Naive thymus-derived CD8-positive, alpha-beta T cell (primary cell): ENCODE results near the gene GLYR1. TPM values are rescaled to one million over a fixed set of nuclear protein-coding genes. Genes with fewer than 3 reads are reported as not detected.

Experiments used
- ATAC-seq, 2 donors: fragments of 150-1000 bp; cut with Tn5 transposase in 1 of 2; sonication (Bioruptor Pico), chemical (Tn5 transposase) in 1 of 2; 1 replicate in 1 of 2; 2 replicates in 1 of 2; pipeline ENCODE4 v1.10.0; 2021; ENCODE audit warnings: mild to moderate bottlenecking in 2 of 2, moderate library complexity in 2 of 2
- POLR2A ChIA-PET: fragments of 350-600 bp; sonication (Branson Sonifier 250); formaldehyde crosslinking; loops from one replicate; lab custom pipeline; 2021; ENCODE audit warnings: antibody characterized with exemption; lab: Charles Lee
- DNase-seq, 10 donors: peaks; one replicate each; pipeline versions ENCODE4 v3.0.0 to v3.0.0-alpha.2; 2020 to 2022
- H3K27ac Mint-ChIP-seq, 10 donors: one replicate each; pipeline ENCODE4 v1.8.0; 2020 to 2022; ENCODE audit warnings: mild to moderate bottlenecking in 10 of 10, mixed read lengths in 10 of 10, moderate library complexity in 4 of 10, inconsistent platforms in 1 of 10
- H3K27me3 Mint-ChIP-seq, 5 donors: one replicate each; pipeline ENCODE4 v1.8.0; 2021 to 2022; ENCODE audit warnings: mixed read lengths in 5 of 5
- H3K36me3 Mint-ChIP-seq, 3 donors: one replicate each; pipeline ENCODE4 v1.8.0; 2020 to 2022; ENCODE audit warnings: mixed read lengths in 3 of 3, mild to moderate bottlenecking in 2 of 3, inconsistent platforms in 1 of 3
- H3K4me1 Mint-ChIP-seq, 4 donors: one replicate each; pipeline ENCODE4 v1.8.0; 2021 to 2022; ENCODE audit warnings: mixed read lengths in 4 of 4
- H3K4me3 Mint-ChIP-seq, 10 donors: one replicate each; pipeline ENCODE4 v1.8.0; 2020 to 2022; ENCODE audit warnings: mild to moderate bottlenecking in 10 of 10, mixed read lengths in 10 of 10, moderate library complexity in 6 of 10, inconsistent platforms in 1 of 10
- H3K9me3 Mint-ChIP-seq, 9 donors: one replicate each; pipeline ENCODE4 v1.8.0; 2020 to 2022; ENCODE audit warnings: mixed read lengths in 9 of 9, mild to moderate bottlenecking in 3 of 9, inconsistent platforms in 1 of 9, moderate library complexity in 1 of 9
- polyA plus RNA-seq, 3 donors: library from polyadenylated mRNA; unstranded; fragments of 300-500 nt; fragmentation: Illumina TruSeq; gene quantifications; one replicate each; pipeline ENCODE4 v1.2.3, GENCODE V29; 2021
- total RNA-seq, 8 experiments: library from RNA in 2 of 8; stranded (reverse) in 2 of 8; gene quantifications; one replicate each; pipeline ENCODE4 v1.2.3 and lab custom pipeline; 2021 to 2026

The GLYR1 gene
- total and polyA plus RNA-seq, 5 experiments from 2014 or later, result 29.7 to 112 (median 39.6) TPM

DNA sequence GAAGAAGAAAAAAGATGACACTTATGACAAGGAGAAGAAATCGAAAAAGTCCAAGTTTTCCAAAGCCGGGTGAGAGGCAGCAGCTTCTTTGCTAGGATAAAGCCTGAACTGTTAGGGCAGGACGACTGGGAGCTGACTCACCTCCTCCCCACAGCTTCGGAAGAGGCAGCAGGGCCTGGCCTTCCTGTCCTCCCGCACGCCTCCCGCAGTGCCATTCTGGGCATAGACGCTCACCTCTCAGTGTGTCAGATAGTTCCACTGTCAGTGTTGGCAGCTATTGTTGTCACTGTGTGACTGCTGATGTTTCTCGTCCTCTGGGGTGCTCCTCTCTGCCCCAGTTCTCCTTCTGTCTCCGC is 12.8 kb upstream of the GLYR1 start:
- Mint-ChIP-seq H3K4me3 (no peak overlapping the region), H3K36me3 (peaks cover 0 to 92% (median 21%) of the 10 kb centered on the region in 3 donors), H3K27ac (peak overlapping the region in 1 of 10 donors; percentile 33), H3K9me3 (no peaks in the 10 kb centered on the region), H3K27me3 (no peaks in the 10 kb centered on the region), H3K4me1 (peaks cover 3 to 28% (median 14%) of the 10 kb centered on the region in 4 donors)
- DNase-seq (no peak), ATAC-seq (no peak)
- POLR2A ChIA-PET, result no interaction called here

DNA sequence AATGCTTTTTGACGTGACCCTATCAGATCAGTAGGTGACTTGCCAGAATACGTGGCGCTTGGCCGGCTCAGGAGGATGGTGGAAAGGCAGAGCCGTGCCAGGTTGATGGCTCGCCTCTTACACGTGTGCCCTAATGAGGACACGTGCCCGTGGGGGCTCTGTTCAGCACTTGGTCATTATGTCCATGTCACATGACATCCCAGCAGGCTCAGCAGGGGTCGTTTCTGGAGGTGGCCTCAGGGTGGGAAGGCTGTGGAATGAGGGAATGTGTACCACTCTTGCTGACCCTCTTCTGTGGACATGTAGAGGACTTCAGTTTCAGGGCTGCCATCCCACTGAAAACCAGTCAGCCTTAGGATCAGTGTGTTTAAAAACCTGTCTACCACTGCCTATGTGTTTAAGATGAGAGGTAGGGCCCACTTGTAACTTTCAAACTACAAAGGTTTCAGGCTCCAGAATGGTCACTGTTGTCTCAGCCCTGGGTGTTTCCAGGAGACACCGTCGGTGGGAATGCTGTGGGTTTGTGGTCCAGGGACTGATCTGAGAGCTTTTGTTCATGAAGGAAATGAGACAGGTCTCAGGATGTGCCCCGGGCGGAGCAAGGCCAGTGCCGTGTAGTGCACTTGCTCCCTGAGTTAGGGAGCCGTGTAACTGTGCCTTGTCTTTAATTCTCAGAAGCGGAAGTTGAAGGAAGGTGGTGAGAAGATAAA is 12.3 kb upstream of the GLYR1 start:
- Mint-ChIP-seq H3K4me1 (peaks cover 0 to 25% (median 12%) of the 10 kb centered on the region in 4 donors), H3K4me3 (no peak overlapping the region), H3K27me3 (no peaks in the 10 kb centered on the region), H3K36me3 (peaks cover 0 to 92% (median 21%) of the 10 kb centered on the region in 3 donors), H3K27ac (peak overlapping the region in 1 of 10 donors; percentile 26), H3K9me3 (no peaks in the 10 kb centered on the region)
- DNase-seq (no peak), ATAC-seq (no peak)
- POLR2A ChIA-PET, result no interaction called here

- Mint-ChIP-seq H3K4me1 (peaks cover 2 to 28% (median 16%) of the 10 kb centered on the region in 4 donors), H3K36me3 (peaks cover 0 to 79% (median 27%) of the 10 kb centered on the region in 3 donors), H3K27me3 (no peaks in the 10 kb centered on the region), H3K27ac (no peak overlapping the region), H3K9me3 (no peaks in the 10 kb centered on the region), H3K4me3 (no peak overlapping the region)
- DNase-seq (no peak), ATAC-seq (no peak)
- POLR2A ChIA-PET, result no interaction called here
These were observed 8.7 kb upstream of the GLYR1 start for GRCh38 chr16:4855804-4856203.

GRCh38 chr16:4855371-4855770 is 8.3 kb upstream of the GLYR1 start:
- POLR2A ChIA-PET, result no interaction called here
- ATAC-seq (no peak), DNase-seq (no peak)
- Mint-ChIP-seq H3K4me1 (peaks cover 2 to 30% (median 21%) of the 10 kb centered on the region in 4 donors), H3K9me3 (no peaks in the 10 kb centered on the region), H3K4me3 (no peak overlapping the region), H3K27me3 (no peaks in the 10 kb centered on the region), H3K36me3 (peaks cover 0 to 74% (median 26%) of the 10 kb centered on the region in 3 donors), H3K27ac (no peak overlapping the region)

- no peaks in the 10 kb centered on the region for H3K27me3 Mint-ChIP-seq
- POLR2A ChIA-PET, result no interaction called here
- no peak overlapping the region for H3K4me3 Mint-ChIP-seq
- H3K27ac Mint-ChIP-seq, result peak overlapping the region in 4 of 10 donors; percentile 4 to 80 (median 18)
- ATAC-seq (no peak), DNase-seq (no peak)
- peaks cover 0 to 46% (median 6%) of the 10 kb centered on the region in 3 donors for H3K36me3 Mint-ChIP-seq
- no peaks in the 10 kb centered on the region for H3K9me3 Mint-ChIP-seq
- H3K4me1 Mint-ChIP-seq, result peaks cover 7 to 51% (median 44%) of the 10 kb centered on the region in 4 donors
These were observed 5.3 kb upstream of the GLYR1 start for GRCh38 chr16:4852221-4852872.

GRCh38 chr16:4850211-4850610 is 3.1 kb upstream of the GLYR1 start:
- no peaks in the 10 kb centered on the region for H3K27me3 Mint-ChIP-seq

DNA sequence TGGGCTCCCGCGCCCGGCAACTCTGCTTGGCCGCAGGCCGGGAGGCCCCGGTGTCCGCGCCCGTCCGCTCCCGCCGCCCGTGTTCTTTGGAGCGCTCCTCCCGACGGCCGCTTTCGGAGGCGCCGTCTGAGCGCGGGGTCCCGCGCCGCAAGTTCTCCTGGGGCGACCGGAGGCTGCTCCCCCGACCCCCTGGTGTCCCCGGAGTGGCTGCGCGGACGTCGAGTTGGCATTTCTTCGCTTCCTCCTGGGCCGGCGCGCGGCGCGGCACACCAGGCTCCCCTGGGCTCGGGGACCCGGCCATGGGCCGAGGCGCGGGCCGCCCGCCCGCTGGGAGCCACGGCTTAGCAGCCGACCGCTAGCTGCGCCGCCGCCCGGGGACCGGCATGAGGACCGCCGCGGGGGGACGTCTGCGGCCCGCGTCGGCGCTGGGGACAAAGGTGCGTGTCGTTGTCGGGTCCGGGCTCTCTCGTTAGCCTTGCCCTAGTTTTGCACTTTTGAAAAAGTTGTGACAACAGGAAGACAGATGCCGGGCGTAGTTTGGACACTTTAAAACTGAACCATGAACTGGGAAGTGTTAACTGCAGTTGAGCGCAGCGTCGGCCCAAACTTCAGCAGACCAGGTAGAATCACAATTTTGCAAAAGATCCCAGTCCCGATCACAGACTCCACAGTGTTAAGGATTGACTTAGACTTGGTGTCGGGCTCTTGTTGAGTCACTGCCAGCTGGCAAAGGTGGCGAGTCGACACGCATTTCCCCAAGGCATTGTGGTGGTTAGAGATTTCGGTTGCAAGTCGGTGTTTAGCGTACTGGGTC is 893 bp upstream of the GLYR1 start:
- Mint-ChIP-seq H3K4me1 (peaks cover 14 to 64% (median 59%) of the 10 kb centered on the region in 4 donors), H3K27me3 (no peaks in the 10 kb centered on the region), H3K36me3 (peaks cover 0 to 35% (median 3%) of the 10 kb centered on the region in 3 donors), H3K4me3 (peak overlapping the region; percentile 81 to 93 (median 90)), H3K9me3 (no peaks in the 10 kb centered on the region), H3K27ac (peak overlapping the region; percentile 61 to 92 (median 88))
- ATAC-seq (peak; percentile 22 to 29), DNase-seq (peak in 6 of 10 donors; percentile 1 to 71 (median 33))
- POLR2A ChIA-PET, result interaction anchor here (0.8 to 2.5 kb wide), 6 partner anchors 9 to 232 kb away, joined by 3 to 14 read pairs (median 6); partner anchors contain the start of genes ANKS3, DNAAF8 and ROGDI

More at GRCh38 chr16:4850211-4850610, 3.1 kb upstream of the GLYR1 start:
- peaks cover 14 to 61% (median 56%) of the 10 kb centered on the region in 4 donors for H3K4me1 Mint-ChIP-seq
- no peaks in the 10 kb centered on the region for H3K9me3 Mint-ChIP-seq
- H3K27ac Mint-ChIP-seq, result peak overlapping the region in 6 of 10 donors; percentile 12 to 48 (median 30)
- ATAC-seq (no peak), DNase-seq (no peak)
- peak overlapping the region in 8 of 10 donors; percentile 20 to 92 (median 46) for H3K4me3 Mint-ChIP-seq
- POLR2A ChIA-PET, result no interaction called here
- peaks cover 0 to 38% (median 6%) of the 10 kb centered on the region in 3 donors for H3K36me3 Mint-ChIP-seq

DNA sequence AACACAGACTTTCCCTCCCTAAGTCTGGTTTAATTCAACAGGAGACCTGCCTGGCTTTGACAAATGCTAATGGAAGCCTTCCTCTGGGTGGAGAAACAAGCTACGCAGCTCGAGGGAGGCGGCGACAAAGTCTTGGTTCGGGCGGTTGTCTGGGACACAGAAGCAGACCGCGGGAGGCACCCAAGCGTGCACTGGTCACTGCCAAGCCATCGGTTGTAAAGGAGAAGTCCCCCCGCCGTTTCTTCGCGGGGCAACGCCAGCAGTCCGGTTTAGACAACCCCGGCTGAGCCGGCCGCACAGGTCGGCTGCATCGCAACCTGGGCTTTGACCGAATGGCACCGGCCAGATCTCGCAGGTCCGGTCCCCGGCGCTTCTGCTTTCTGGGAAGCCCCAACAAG is 586 bp downstream of the GLYR1 start:
- Mint-ChIP-seq H3K4me1 (peaks cover 12 to 57% (median 50%) of the 10 kb centered on the region in 4 donors), H3K36me3 (peaks cover 0 to 43% (median 3%) of the 10 kb centered on the region in 3 donors), H3K4me3 (peak overlapping the region; percentile 78 to 92 (median 87)), H3K27ac (peak overlapping the region; percentile 43 to 95 (median 94)), H3K9me3 (no peaks in the 10 kb centered on the region), H3K27me3 (no peaks in the 10 kb centered on the region)
- peak in 6 of 10 donors; percentile 8 to 25 (median 10) for DNase-seq
- POLR2A ChIA-PET, result interaction anchor here (1.3 to 2.5 kb wide), 5 partner anchors 8 to 252 kb away, joined by 3 to 14 read pairs (median 7); partner anchors contain the start of genes ANKS3, DNAAF8 and ROGDI
- no peak for ATAC-seq

GRCh38 chr16:4840984-4841383 is 6.1 kb downstream of the GLYR1 start:
- Mint-ChIP-seq H3K36me3 (peaks cover 0 to 93% (median 5%) of the 10 kb centered on the region in 3 donors), H3K4me3 (no peak overlapping the region), H3K9me3 (no peaks in the 10 kb centered on the region), H3K27ac (peak overlapping the region in 3 of 10 donors; percentile 3 to 84 (median 69)), H3K4me1 (peaks cover 12 to 35% (median 19%) of the 10 kb centered on the region in 4 donors), H3K27me3 (no peaks in the 10 kb centered on the region)
- POLR2A ChIA-PET, result interaction anchor here (0.7 to 1.0 kb wide), 2 partner anchors 30 to 31 kb away, joined by 4 to 5 read pairs; no protein-coding TSS in a partner anchor
- ATAC-seq (no peak), DNase-seq (no peak)

- H3K4me1 Mint-ChIP-seq, result peaks cover 3 to 29% (median 12%) of the 10 kb centered on the region in 4 donors
- peak overlapping the region in 6 of 10 donors; percentile 5 to 69 (median 30) for H3K27ac Mint-ChIP-seq
- H3K27me3 Mint-ChIP-seq, result no peaks in the 10 kb centered on the region
- ATAC-seq (no peak), DNase-seq (no peak)
- H3K4me3 Mint-ChIP-seq, result no peak overlapping the region
- no peaks in the 10 kb centered on the region for H3K9me3 Mint-ChIP-seq
- POLR2A ChIA-PET, result interaction anchor here (1.0 kb wide), 1 partner anchor 31 kb away, joined by 4 read pairs; no protein-coding TSS in a partner anchor
- peaks cover 0 to 92% (median 5%) of the 10 kb centered on the region in 3 donors for H3K36me3 Mint-ChIP-seq
These were observed 7.1 kb downstream of the GLYR1 start for GRCh38 chr16:4839942-4840341.

DNA sequence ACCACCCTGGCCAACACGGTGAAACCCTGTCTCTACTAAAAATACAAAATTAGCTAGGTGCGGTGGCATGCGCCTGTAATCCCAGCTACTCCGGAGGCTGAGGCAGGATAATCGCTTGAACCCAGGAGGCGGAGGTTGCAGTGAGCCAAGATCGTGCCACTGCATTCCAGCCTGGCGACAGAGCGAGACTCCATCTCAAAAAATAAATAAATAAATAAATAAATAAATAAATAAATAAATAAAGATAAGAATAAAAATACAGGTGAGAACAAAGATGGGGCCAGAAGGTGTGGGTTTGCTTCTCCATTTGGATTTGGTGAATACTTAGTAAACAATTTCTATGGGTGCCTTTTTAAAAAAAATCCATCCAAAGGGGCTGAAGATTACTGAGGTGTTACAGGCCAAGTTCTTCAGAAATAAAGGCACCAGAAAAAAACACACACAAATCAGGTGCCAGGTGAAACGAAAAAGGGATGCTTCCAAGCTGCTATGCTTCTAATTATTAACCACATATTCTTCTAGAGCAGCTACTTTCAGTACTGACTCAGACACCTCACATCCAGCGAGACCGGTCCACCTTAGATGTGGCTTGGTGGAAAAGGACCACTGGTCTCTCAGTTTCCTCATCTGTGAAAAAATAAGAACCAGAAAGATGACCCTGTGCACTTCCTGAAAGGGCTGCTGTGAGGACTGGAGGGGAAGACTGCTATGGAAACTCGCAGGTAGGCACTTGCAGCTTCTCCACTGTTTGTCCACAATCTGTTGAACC is 9.2 kb downstream of the GLYR1 start:
- no peaks in the 10 kb centered on the region for H3K27me3 Mint-ChIP-seq
- DNase-seq (no peak), ATAC-seq (no peak)
- H3K27ac Mint-ChIP-seq, result peak overlapping the region in 4 of 10 donors; percentile 7 to 73 (median 32)
- H3K4me1 Mint-ChIP-seq, result peaks cover 7 to 31% (median 18%) of the 10 kb centered on the region in 4 donors
- H3K9me3 Mint-ChIP-seq, result no peaks in the 10 kb centered on the region
- H3K36me3 Mint-ChIP-seq, result peaks cover 0 to 86% (median 2%) of the 10 kb centered on the region in 3 donors
- POLR2A ChIA-PET, result interaction anchor here (0.6 to 2.4 kb wide), 2 partner anchors 9 to 117 kb away, joined by 3 to 12 read pairs; partner anchors contain the start of genes GLYR1 and UBN1
- H3K4me3 Mint-ChIP-seq, result no peak overlapping the region
